HG03457 (cell line): Measurements from ENCODE around the gene UNC13C.

ENCODE experiments used
- ATAC-seq: cut with Tn5 transposase; IDR thresholded peaks from one replicate; pipeline ENCODE4 v1.9.1; 2021; ENCODE audit warnings: moderate number of reproducible peaks; ENCODE audit not compliant: unreplicated experiment

UNC13C gene

DNA sequence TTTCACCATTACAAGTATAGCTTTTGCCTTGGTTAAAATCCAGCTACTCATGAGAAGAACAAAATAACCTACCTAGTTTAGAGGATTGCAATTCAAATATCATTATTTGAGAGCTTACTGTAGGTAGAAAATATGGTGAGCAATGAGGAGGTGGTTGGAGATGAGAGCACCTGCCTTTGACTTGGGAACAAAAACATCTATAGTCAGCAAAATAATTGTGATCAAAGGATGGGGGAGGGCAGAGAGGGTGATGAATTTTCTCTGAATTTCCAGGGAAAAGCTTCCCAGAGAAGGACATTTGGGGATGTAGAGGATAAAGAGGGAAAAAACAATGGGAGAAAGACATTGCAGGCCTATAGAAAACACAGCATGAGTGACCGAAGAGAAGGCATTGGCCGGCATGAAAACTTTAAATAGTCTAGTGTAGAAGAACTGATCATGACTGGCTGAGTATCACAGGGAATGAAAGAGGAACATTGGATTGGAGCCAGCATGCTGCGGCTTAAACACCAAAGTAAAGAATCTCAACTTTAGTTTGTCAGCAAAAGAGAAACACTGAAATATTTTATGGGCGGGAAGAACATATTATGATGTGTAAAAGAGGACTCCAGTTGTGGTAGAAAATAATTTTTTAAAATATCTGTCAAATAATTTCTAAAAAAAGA is 581.3 kb downstream of the UNC13C start:
- no peak for ATAC-seq

GRCh38 chr15:54560417-54560816 is 582.2 kb downstream of the UNC13C start:
- no peak for ATAC-seq

DNA sequence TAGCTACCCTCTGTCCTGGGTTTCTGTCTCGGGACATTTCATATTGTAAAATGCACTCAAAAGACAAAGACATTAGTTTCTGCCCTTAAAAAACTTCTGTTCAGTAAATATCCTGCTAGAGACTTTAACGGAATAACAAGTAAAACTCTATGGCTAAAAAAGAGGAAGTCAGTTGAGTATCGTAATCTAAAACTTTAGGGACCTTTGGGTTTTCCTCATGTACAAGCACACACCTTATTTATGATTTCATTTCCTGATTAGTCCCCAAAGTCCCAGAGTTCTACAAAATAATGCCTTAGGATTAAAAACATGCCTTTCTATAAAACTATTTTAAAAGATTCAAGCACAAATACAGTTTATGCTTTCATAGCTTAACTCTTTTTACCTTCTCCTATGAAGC is 585.9 kb downstream of the UNC13C start:
- no peak for ATAC-seq

GRCh38 chr15:54566654-54567053 is 588.4 kb downstream of the UNC13C start:
- no peak for ATAC-seq

DNA sequence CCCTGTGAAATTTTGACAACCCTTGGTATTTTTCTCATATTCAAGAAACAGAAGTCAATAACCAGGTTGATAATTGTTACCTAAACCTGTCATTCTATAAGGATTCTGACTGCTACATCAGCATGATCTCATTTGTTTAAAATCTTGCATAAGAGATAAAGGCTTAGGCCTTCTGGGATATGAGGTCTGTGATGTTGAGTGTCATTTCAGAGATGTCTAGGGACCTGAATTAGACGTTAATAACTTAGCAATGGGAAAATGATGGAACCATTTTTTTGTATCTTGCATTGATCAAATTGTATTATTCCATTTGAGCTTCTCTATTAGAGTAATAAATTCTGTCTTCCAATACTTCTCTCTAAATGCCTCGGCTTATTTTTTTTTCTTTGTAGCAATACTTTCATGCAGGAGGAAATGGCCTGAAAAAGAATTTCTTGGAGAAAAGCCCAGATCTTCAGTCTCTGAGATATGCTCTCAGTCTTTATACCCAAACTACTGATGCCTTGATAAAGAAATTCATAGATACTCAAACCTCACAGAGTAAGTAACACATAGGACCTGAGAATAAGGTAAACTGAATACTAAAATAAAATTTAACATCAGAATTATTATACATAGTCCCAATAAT is 589.3 kb downstream of the UNC13C start:
- ATAC-seq: no peak

- no peak for ATAC-seq
Measured at GRCh38 chr15:54568381-54568780, 590.1 kb downstream of the UNC13C start.

GRCh38 chr15:54571576-54571975 is 593.3 kb downstream of the UNC13C start:
- ATAC-seq: no peak

- ATAC-seq: no peak
Measured at GRCh38 chr15:54575586-54575985, 597.3 kb downstream of the UNC13C start.

- ATAC-seq: no peak
Measured at GRCh38 chr15:54576298-54576935, 598.2 kb downstream of the UNC13C start.

DNA sequence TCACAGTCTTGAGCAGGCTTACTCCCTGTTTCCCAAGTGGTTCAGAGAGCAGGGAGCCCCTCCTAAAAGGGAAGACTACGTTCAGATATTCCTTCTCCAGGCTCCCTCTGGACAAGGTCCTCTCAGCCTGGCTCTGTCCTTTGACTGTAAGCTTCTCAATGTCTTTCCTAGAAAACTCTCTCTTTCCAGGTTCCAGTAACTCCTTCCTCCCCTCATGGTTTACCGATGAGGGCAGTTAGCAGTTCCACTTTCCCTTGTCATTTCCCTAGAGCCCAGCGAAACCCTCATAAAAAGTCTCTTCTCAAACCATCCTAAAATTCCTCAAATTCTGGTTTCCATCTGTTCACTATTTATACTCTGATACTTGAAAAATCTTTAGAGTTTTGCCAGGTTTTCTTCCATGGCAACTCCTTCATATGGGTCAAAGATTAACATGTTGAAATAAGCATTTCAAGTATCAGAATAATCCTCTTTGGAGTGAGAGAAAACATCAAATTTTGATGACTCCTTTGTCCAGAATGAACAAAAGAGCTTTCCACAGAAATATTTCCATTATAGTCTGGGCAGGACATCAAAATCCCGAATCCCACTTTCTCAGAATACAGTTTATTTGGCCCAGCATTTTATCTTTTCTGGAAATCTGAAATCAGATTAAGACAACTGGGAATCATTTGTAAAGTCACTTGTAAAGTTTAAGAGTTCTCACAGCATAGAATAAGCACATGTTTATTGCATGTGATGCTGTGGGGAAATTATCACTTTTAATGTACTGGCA is 599.4 kb downstream of the UNC13C start:
- no peak for ATAC-seq

DNA sequence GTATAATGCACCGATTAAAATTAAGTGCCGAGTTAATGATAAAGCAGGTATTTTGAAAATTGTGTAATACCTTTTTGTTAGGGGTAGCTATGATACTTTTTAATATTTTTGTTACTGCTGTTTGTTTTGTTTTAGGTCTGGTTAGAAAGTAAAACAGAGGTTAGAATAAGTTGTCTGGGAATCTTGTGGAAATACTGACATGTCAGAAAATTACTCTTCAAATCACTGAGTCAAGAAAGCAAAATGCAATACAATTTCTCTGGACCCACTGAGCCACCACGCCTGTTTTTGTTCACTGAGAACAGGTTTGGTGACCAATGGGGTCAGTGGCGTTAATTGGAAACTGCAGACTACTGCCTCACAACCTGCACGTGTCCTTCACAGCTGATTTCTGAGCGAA is 601.6 kb downstream of the UNC13C start:
- ATAC-seq: no peak

- ATAC-seq: no peak
Measured at GRCh38 chr15:54580643-54581042, 602.4 kb downstream of the UNC13C start.

DNA sequence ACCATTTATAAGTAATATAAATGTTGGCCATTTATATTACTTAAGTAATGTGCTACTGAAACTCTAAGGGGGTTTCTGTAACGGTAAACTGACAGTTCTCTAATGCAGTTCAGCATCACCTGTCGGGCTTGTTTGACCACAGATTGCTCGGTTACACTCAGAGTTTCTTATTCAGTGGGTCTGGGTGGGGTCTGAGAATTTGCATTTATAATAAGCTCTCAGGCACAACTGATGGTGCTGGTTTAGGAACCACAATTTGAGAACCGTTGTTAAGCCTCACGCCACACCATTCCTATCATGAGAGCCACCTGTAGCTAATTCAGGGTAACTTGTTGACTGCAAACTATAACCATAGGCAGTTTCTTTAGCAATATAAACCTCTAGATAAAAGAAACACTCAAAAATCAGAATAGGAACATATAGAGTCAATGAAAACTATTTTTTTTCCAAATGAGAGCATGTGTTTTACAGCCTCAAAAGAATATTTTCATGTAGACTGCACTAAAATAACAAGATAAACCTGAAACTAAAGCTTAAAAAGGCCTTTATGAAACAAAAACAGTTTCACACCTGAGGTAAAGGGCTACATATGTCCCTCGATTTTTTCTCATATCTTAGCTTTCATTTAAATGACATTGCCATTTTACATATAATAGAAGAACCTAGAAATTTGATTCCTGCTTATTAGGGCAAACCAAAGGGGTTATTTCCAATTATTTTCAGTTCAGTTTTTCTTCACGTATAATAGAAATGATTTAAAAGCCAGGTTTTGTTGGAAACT is 604.8 kb downstream of the UNC13C start:
- peak; percentile 56 for ATAC-seq

- no peak for ATAC-seq
Measured at GRCh38 chr15:54585063-54585462, 606.8 kb downstream of the UNC13C start.

- no peak for ATAC-seq
Measured at GRCh38 chr15:54594115-54594514, 615.9 kb downstream of the UNC13C start.

DNA sequence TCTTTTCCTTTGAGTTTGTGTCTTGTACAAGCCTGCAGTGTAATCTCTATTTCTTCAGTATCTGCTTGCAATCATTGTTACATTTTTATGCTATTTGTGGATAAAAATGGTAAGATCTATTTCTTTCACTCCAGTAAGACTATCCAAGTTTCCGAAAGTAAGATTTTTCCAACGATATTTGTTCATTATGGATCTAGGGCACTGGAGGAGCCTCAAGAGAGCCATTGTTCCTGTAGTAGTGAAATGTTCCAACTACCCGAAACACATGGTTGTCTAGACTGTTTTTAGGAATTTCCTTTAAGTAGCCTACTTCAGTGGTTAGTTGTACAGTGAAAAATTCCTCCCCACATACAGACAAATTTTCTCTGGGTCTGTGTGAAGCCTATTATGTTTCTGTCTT is 621.1 kb downstream of the UNC13C start:
- no peak for ATAC-seq

GRCh38 chr15:54605043-54605442 is 626.8 kb downstream of the UNC13C start:
- ATAC-seq: no peak

- ATAC-seq: no peak
Measured at GRCh38 chr15:54605556-54605955, 627.3 kb downstream of the UNC13C start.

GRCh38 chr15:54608876-54609835 is 630.9 kb downstream of the UNC13C start:
- no peak for ATAC-seq

GRCh38 chr15:54618120-54618519 is 639.9 kb downstream of the UNC13C start:
- no peak for ATAC-seq
